ENCODE results near the gene CYB561.

GRCh38 chr17:63440127-63440769 is 5.9 kb downstream of the CYB561 start:
- no peak for TF ChIP-seq EZH2 (IDR thresholded peaks at IDR 0.05; ENCODE audit: low read length, unreplicated experiment)
- TF ChIP-seq, protein P1, sequence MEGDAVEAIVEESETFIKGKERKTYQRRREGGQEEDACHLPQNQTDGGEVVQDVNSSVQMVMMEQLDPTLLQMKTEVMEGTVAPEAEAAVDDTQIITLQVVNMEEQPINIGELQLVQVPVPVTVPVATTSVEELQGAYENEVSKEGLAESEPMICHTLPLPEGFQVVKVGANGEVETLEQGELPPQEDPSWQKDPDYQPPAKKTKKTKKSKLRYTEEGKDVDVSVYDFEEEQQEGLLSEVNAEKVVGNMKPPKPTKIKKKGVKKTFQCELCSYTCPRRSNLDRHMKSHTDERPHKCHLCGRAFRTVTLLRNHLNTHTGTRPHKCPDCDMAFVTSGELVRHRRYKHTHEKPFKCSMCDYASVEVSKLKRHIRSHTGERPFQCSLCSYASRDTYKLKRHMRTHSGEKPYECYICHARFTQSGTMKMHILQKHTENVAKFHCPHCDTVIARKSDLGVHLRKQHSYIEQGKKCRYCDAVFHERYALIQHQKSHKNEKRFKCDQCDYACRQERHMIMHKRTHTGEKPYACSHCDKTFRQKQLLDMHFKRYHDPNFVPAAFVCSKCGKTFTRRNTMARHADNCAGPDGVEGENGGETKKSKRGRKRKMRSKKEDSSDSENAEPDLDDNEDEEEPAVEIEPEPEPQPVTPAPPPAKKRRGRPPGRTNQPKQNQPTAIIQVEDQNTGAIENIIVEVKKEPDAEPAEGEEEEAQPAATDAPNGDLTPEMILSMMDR (conservative IDR thresholded peaks at IDR 0.05; ENCODE audit: low read depth, low read length), result no peak
- no peak for TF ChIP-seq EZH2phosphoT487 (IDR thresholded peaks at IDR 0.05; ENCODE audit: borderline replicate concordance, low read length)
